ENCODE measurements around the gene AIFM3.

The AIFM3 gene

GRCh38 chr22:21028277-21029251, 61.5 kb downstream of the AIFM3 start:
- no peak for DNase-seq (ENCODE audit: low spot score)

GRCh38 chr22:21029486-21030025, 62.5 kb downstream of the AIFM3 start:
- no peak for DNase-seq (ENCODE audit: low spot score)

GRCh38 chr22:21030032-21030431, 63.0 kb downstream of the AIFM3 start:
- no peak for DNase-seq (ENCODE audit: low spot score)

All from hepatic stellate cell (primary cell).